ENCODE measurements around the gene C1orf167. TPM values are rescaled to one million over a fixed set of nuclear protein-coding genes. Genes with fewer than 3 reads are reported as not detected.

C1orf167 gene
- total and polyA plus RNA-seq, 5 donors from 2014 or later = 0.61 to 1.3 (median 1.0) TPM; not detected in 2

GRCh38 chr1:11838349-11839272 lies 76.6 kb downstream of the C1orf167 start:
- peaks cover 47% of the 10 kb centered on the region for H3K36me3 ChIP-seq (ENCODE audit: control insufficient read depth, insufficient read depth, low read length)
- no peak overlapping the region for H3K27ac Mint-ChIP-seq
- no peak overlapping the region for H3K4me3 ChIP-seq (ENCODE audit: low read depth, low read length)
- no peaks in the 10 kb centered on the region for H3K27me3 ChIP-seq (ENCODE audit: control insufficient read depth, insufficient read depth, low read length)
- H3K9me3 Mint-ChIP-seq = no peaks in the 10 kb centered on the region
- H3K36me3 Mint-ChIP-seq = peaks cover 38% of the 10 kb centered on the region
- no peak overlapping the region for H3K4me3 Mint-ChIP-seq
- no peaks in the 10 kb centered on the region for H3K27me3 Mint-ChIP-seq
- ATAC-seq (ENCODE audit: low read depth in 2 of 2) (peak; percentile 78 to 81), DNase-seq (peak; percentile 59 to 74 (median 64))
- no peaks in the 10 kb centered on the region for H3K9me3 ChIP-seq (ENCODE audit: control insufficient read depth in 2 of 2, low read length in 2 of 2)
- peaks cover 0 to 9% (median 2%) of the 10 kb centered on the region in 4 donors for H3K4me1 Mint-ChIP-seq
- no peaks in the 10 kb centered on the region for H3K4me1 ChIP-seq (ENCODE audit: control insufficient read depth, insufficient read depth, low read length, poor library complexity, severe bottlenecking)
- no peak overlapping the region for H3K27ac ChIP-seq (ENCODE audit: insufficient read depth, low read length, poor library complexity, severe bottlenecking)

Other genes with a start within 250 kb of the C1orf167 start
- gene FBXO2, start 107.8 kb upstream of the C1orf167 start, total RNA-seq = 2.1 TPM
- 10 to 100 TPM in 2 of 4 donors, 1 to 10 TPM in 2; 3.9 to 10.6 (median 7.0) TPM for gene FBXO2, start 107.8 kb upstream of the C1orf167 start, polyA plus RNA-seq
- 43.7 TPM for gene FBXO44, start 107.3 kb upstream of the C1orf167 start, total RNA-seq
- gene FBXO44, start 107.3 kb upstream of the C1orf167 start, polyA plus RNA-seq = 1 to 10 TPM; 5.5 to 9.5 (median 7.4) TPM
- gene FBXO6, start 98.0 kb upstream of the C1orf167 start, total RNA-seq = 5.9 TPM
- 10 to 100 TPM in 3 of 4 donors, 1 to 10 TPM in 1; 9.4 to 18.4 (median 17.3) TPM for gene FBXO6, start 98.0 kb upstream of the C1orf167 start, polyA plus RNA-seq
- 28.7 TPM for gene MAD2L2, start 81.0 kb upstream of the C1orf167 start, total RNA-seq
- gene MAD2L2, start 81.0 kb upstream of the C1orf167 start, polyA plus RNA-seq = 10 to 100 TPM; 49.3 to 75.3 (median 55.3) TPM
- not detected for gene DRAXIN, start 70.5 kb upstream of the C1orf167 start, total RNA-seq
- under 1 TPM in 2 of 4 donors, not detected in 2; 0.06 to 0.11 TPM for gene DRAXIN, start 70.5 kb upstream of the C1orf167 start, polyA plus RNA-seq
- gene AGTRAP, start 26.1 kb upstream of the C1orf167 start, total RNA-seq = 25.2 TPM
- gene AGTRAP, start 26.1 kb upstream of the C1orf167 start, polyA plus RNA-seq = 100 to 1,000 TPM in 1 of 4 donors, 10 to 100 TPM in 3; 65.1 to 113 (median 78.0) TPM
- 35.0 TPM for gene MTHFR, start 43.8 kb downstream of the C1orf167 start, total RNA-seq
- gene MTHFR, start 43.8 kb downstream of the C1orf167 start, polyA plus RNA-seq = 1 to 10 TPM; 5.6 to 7.6 (median 6.6) TPM
- 13.5 TPM for gene CLCN6, start 44.0 kb downstream of the C1orf167 start, total RNA-seq
- 1 to 10 TPM; 1.6 to 3.0 (median 2.4) TPM for gene CLCN6, start 44.0 kb downstream of the C1orf167 start, polyA plus RNA-seq
- not detected for gene NPPA, start 85.6 kb downstream of the C1orf167 start, total RNA-seq
- not detected for gene NPPA, start 85.6 kb downstream of the C1orf167 start, polyA plus RNA-seq
- gene NPPB, start 96.8 kb downstream of the C1orf167 start, total RNA-seq = not detected
- gene NPPB, start 96.8 kb downstream of the C1orf167 start, polyA plus RNA-seq = not detected
- 24.1 TPM for gene KIAA2013, start 164.2 kb downstream of the C1orf167 start, total RNA-seq
- 10 to 100 TPM; 33.6 to 69.2 (median 45.6) TPM for gene KIAA2013, start 164.2 kb downstream of the C1orf167 start, polyA plus RNA-seq
- 2.9 TPM for gene PLOD1, start 172.5 kb downstream of the C1orf167 start, total RNA-seq
- 1 to 10 TPM; 2.2 to 6.6 (median 4.7) TPM for gene PLOD1, start 172.5 kb downstream of the C1orf167 start, polyA plus RNA-seq
- gene MFN2, start 218.3 kb downstream of the C1orf167 start, total RNA-seq = 39.1 TPM
- 10 to 100 TPM; 30.0 to 38.1 (median 35.4) TPM for gene MFN2, start 218.3 kb downstream of the C1orf167 start, polyA plus RNA-seq